ENCODE data around the gene HSD3B2. TPM values are rescaled to one million over a fixed set of nuclear protein-coding genes. Genes with fewer than 3 reads are reported as not detected.

Gene HSD3B2
- total RNA-seq, 6 experiments from 2014 or later: not detected

DNA sequence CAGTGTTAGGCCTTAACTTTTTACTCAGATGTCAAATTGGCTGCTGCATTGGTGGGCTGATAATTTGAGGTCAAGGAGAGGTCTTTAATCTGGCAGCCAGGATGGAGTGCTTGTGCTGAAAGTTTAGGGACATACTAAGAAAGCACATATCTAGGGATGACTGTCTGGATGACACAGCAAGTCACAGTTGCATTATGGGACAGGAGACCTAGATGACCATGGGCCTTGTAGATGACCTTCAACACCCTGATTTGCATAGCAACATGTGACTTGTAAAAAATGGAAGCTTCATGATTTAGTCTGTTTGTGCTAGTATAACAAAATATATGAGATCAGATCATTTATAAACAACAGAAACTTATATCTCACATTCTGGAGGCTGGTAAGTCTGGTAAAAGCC lies 18.0 kb upstream of the HSD3B2 start:
- TF ChIP-seq, protein P1, sequence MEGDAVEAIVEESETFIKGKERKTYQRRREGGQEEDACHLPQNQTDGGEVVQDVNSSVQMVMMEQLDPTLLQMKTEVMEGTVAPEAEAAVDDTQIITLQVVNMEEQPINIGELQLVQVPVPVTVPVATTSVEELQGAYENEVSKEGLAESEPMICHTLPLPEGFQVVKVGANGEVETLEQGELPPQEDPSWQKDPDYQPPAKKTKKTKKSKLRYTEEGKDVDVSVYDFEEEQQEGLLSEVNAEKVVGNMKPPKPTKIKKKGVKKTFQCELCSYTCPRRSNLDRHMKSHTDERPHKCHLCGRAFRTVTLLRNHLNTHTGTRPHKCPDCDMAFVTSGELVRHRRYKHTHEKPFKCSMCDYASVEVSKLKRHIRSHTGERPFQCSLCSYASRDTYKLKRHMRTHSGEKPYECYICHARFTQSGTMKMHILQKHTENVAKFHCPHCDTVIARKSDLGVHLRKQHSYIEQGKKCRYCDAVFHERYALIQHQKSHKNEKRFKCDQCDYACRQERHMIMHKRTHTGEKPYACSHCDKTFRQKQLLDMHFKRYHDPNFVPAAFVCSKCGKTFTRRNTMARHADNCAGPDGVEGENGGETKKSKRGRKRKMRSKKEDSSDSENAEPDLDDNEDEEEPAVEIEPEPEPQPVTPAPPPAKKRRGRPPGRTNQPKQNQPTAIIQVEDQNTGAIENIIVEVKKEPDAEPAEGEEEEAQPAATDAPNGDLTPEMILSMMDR (IDR thresholded peaks at IDR 0.05): no peak
- H3K27ac Mint-ChIP-seq: no peak overlapping the region
- no peaks in the 10 kb centered on the region for H3K4me1 Mint-ChIP-seq (ENCODE audit: low read depth)
- peaks cover 5% of the 10 kb centered on the region for H3K27me3 Mint-ChIP-seq (ENCODE audit: insufficient read depth)
- DNase-seq: no peak
- no peaks in the 10 kb centered on the region for H3K36me3 Mint-ChIP-seq (ENCODE audit: low read depth)
- H3K9me3 Mint-ChIP-seq: no peaks in the 10 kb centered on the region
- H3K4me3 Mint-ChIP-seq: no peak overlapping the region

DNA sequence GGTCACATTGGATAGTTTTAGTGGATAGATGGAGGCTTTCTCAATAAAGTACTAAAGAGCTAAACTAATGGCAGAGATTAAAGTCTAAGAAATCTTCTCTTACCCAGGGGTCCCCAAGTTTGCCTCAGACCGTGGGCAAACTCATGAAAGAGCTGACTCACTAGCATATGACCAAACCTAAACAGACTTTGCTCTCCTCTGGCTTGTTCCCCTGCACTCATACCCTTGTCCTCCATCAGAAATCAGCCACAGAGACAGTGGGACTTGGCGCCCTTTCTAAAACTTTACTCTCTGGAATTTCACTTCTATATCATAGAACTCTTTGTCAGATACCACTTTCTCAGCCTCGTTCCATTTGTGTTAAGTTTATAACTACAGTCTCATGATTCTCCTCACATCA lies 17.0 kb upstream of the HSD3B2 start:
- no peaks in the 10 kb centered on the region for H3K4me1 Mint-ChIP-seq (ENCODE audit: low read depth)
- no peak for DNase-seq
- no peaks in the 10 kb centered on the region for H3K36me3 Mint-ChIP-seq (ENCODE audit: low read depth)
- TF ChIP-seq, protein P1 (IDR thresholded peaks at IDR 0.05): no peak
- H3K27ac Mint-ChIP-seq: no peak overlapping the region
- H3K27me3 Mint-ChIP-seq (ENCODE audit: insufficient read depth): peaks cover 3% of the 10 kb centered on the region
- H3K4me3 Mint-ChIP-seq: no peak overlapping the region
- H3K9me3 Mint-ChIP-seq: no peaks in the 10 kb centered on the region

DNA sequence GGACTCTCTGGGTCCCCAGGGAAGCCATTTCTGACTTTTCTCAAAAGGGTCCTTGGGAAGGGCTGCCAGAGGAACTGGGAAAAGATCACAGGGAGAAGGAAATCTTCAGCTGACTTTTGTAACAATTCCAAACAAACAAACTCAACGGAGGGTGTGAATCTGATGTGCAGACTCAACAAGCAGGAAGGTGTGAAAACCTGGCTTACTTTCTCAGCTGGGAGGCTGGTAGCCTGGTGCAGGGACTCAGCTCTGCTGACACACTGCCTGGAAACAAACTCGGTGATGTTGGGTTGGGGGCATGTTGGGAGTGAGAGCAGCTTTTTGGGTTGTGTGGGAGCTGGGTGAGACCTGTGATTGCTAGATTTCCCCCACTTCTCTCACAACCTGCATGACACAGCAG lies 10.2 kb upstream of the HSD3B2 start:
- H3K36me3 Mint-ChIP-seq (ENCODE audit: low read depth): no peaks in the 10 kb centered on the region
- peaks cover 4% of the 10 kb centered on the region; the same call in 1 of the 2 replicates for H3K27me3 Mint-ChIP-seq (ENCODE audit: insufficient read depth)
- H3K4me1 Mint-ChIP-seq (ENCODE audit: low read depth): no peaks in the 10 kb centered on the region
- H3K4me3 Mint-ChIP-seq: no peak overlapping the region
- H3K27ac Mint-ChIP-seq: no peak overlapping the region
- no peaks in the 10 kb centered on the region for H3K9me3 Mint-ChIP-seq
- DNase-seq: no peak
- TF ChIP-seq, protein P1 (IDR thresholded peaks at IDR 0.05): no peak

DNA sequence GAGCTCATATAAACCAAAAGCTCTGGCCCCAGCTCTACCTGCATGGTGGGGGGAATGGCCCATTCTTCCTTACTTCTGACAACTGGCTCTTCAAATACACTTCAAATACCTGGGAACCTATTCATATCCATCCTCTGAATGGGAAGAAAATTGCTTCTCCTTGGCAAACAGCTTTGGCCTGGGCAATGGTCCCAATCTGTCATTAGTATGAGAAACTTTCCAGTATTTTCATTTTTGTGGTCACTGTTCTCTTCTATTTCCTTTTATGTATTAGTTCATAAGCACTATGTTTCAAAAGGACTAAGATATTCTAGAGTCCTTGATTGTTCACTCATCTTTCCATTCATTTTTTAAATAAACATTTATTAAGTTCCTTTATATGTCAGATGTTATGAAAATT lies 5.2 kb upstream of the HSD3B2 start:
- H3K27ac Mint-ChIP-seq: no peak overlapping the region
- no peaks in the 10 kb centered on the region for H3K9me3 Mint-ChIP-seq
- peaks cover 4% of the 10 kb centered on the region; the same call in 1 of the 2 replicates for H3K27me3 Mint-ChIP-seq (ENCODE audit: insufficient read depth)
- TF ChIP-seq, protein P1 (IDR thresholded peaks at IDR 0.05): no peak
- H3K4me3 Mint-ChIP-seq: no peak overlapping the region
- H3K4me1 Mint-ChIP-seq (ENCODE audit: low read depth): no peaks in the 10 kb centered on the region
- no peaks in the 10 kb centered on the region for H3K36me3 Mint-ChIP-seq (ENCODE audit: low read depth)
- peak; percentile 15 for DNase-seq

- Mint-ChIP-seq H3K27ac (no peak overlapping the region), H3K36me3 (ENCODE audit: low read depth) (no peaks in the 10 kb centered on the region), H3K27me3 (ENCODE audit: insufficient read depth) (peaks cover 6% of the 10 kb centered on the region; the same call in 1 of the 2 replicates), H3K4me3 (no peak overlapping the region), H3K4me1 (ENCODE audit: low read depth) (no peaks in the 10 kb centered on the region), H3K9me3 (no peaks in the 10 kb centered on the region)
- TF ChIP-seq, protein P1 (IDR thresholded peaks at IDR 0.05): no peak
- no peak for DNase-seq
Measured at GRCh38 chr1:119410961-119411360, 4.0 kb upstream of the HSD3B2 start.
